Liver (tissue), 3 donors: Measurements from ENCODE around the gene TMEM163.

Experiments
- GABPA ChIP-seq, 2 donors: IDR thresholded peaks in 1 of 2; conservative IDR thresholded peaks in 1 of 2; 2 replicates each; pipeline ENCODE4 v1.6.1; 2016; ENCODE audit warnings: antibody characterized with exemption in 2 of 2, mild to moderate bottlenecking in 1 of 2, moderate library complexity in 1 of 2
- HNF4A ChIP-seq, 2 donors: conservative IDR thresholded peaks; 2 replicates each; pipeline ENCODE4 v1.6.1; 2016; ENCODE audit warnings: antibody characterized with exemption in 2 of 2, mild to moderate bottlenecking in 2 of 2
- MAX ChIP-seq: IDR thresholded peaks from 2 replicates; pipeline ENCODE4 v1.6.1; 2016; ENCODE audit warnings: antibody characterized with exemption
- RAD21 ChIP-seq, 2 donors: IDR thresholded peaks; 2 replicates each; pipeline ENCODE4 v1.6.1; 2016; ENCODE audit warnings: antibody characterized with exemption in 2 of 2, mild to moderate bottlenecking in 2 of 2
- REST ChIP-seq: IDR thresholded peaks from 2 replicates; pipeline ENCODE4 v1.6.1; 2016; ENCODE audit warnings: antibody characterized with exemption, mild to moderate bottlenecking
- YY1 ChIP-seq: IDR thresholded peaks from 2 replicates; pipeline ENCODE4 v1.6.1; 2016; ENCODE audit warnings: antibody characterized with exemption, mild to moderate bottlenecking
- TF ChIP-seq, protein P1 (sequence below): fragments of 150-350 bp; IDR thresholded peaks from 2 replicates; pipeline ENCODE4 v1.5.1; 2017; ENCODE audit warnings: improper control_type of control experiment, low read depth, low read length; ENCODE audit not compliant: missing input control
- donor health status: healthy.
- donor health status: healthy.

- TF ChIP-seq, protein P1, sequence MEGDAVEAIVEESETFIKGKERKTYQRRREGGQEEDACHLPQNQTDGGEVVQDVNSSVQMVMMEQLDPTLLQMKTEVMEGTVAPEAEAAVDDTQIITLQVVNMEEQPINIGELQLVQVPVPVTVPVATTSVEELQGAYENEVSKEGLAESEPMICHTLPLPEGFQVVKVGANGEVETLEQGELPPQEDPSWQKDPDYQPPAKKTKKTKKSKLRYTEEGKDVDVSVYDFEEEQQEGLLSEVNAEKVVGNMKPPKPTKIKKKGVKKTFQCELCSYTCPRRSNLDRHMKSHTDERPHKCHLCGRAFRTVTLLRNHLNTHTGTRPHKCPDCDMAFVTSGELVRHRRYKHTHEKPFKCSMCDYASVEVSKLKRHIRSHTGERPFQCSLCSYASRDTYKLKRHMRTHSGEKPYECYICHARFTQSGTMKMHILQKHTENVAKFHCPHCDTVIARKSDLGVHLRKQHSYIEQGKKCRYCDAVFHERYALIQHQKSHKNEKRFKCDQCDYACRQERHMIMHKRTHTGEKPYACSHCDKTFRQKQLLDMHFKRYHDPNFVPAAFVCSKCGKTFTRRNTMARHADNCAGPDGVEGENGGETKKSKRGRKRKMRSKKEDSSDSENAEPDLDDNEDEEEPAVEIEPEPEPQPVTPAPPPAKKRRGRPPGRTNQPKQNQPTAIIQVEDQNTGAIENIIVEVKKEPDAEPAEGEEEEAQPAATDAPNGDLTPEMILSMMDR = peak; percentile 73
- TF ChIP-seq REST (no peak), GABPA (IDR thresholded peaks at IDR 0.05 in 1 of 2, conservative IDR thresholded peaks at IDR 0.05 in 1 of 2) (no peak), HNF4A (conservative IDR thresholded peaks at IDR 0.05) (no peak), MAX (no peak), YY1 (no peak), RAD21 (IDR thresholded peaks at IDR 0.05) (peak; percentile 88 to 93)
Observed at GRCh38 chr2:134460583-134460998, 258.2 kb downstream of the TMEM163 start.
